ENCODE data around the gene TROAP.

The TROAP gene

GRCh38 chr12:49322708-49323523 lies at the start of gene TROAP:
TSS of gene TROAP (plus strand) at chr12:49323255. CDS start at chr12:49323609, 354 bp downstream.
- H3K9me3 ChIP-seq (ENCODE audit: severe bottlenecking): no peaks in the 10 kb centered on the region
- H3K36me3 ChIP-seq (ENCODE audit: low read depth): peaks cover 33% of the 10 kb centered on the region
- ATAC-seq (ENCODE audit: low read depth): peak; percentile 97
- no peaks in the 10 kb centered on the region for H3K27me3 ChIP-seq (ENCODE audit: insufficient read depth, poor library complexity, severe bottlenecking)
- peak; percentile 97 for DNase-seq (ENCODE audit: low spot score)
- H3K27ac ChIP-seq (ENCODE audit: poor library complexity, severe bottlenecking): peak within 1 kb of the TSS; percentile 48
- peaks cover 4% of the 10 kb centered on the region for H3K4me1 ChIP-seq (ENCODE audit: insufficient read depth, poor library complexity, severe bottlenecking)
- H3K4me3 ChIP-seq (ENCODE audit: severe bottlenecking): peak within 1 kb of the TSS; percentile 49
- TF ChIP-seq CTCF (IDR thresholded peaks at IDR 0.05; ENCODE audit: poor library complexity, severe bottlenecking): no peak

GRCh38 chr12:49273726-49274395 lies 49.2 kb upstream of the TROAP start:
- ATAC-seq (ENCODE audit: low read depth) (0 out of 3 replicates have a peak, but pooled peaks have one; percentile 2), DNase-seq (ENCODE audit: low spot score) (no peak)
- no peak for TF ChIP-seq CTCF (IDR thresholded peaks at IDR 0.05; ENCODE audit: poor library complexity, severe bottlenecking)
- Histone ChIP-seq H3K27ac (ENCODE audit: poor library complexity, severe bottlenecking) (no peak overlapping the region), H3K4me3 (ENCODE audit: severe bottlenecking) (no peak overlapping the region), H3K36me3 (ENCODE audit: low read depth) (peaks cover 47% of the 10 kb centered on the region), H3K9me3 (ENCODE audit: severe bottlenecking) (no peaks in the 10 kb centered on the region), H3K4me1 (ENCODE audit: insufficient read depth, poor library complexity, severe bottlenecking) (peaks cover 6% of the 10 kb centered on the region), H3K27me3 (ENCODE audit: insufficient read depth, poor library complexity, severe bottlenecking) (no peaks in the 10 kb centered on the region)

- Histone ChIP-seq H3K4me3 (ENCODE audit: severe bottlenecking) (no peak overlapping the region), H3K27me3 (ENCODE audit: insufficient read depth, poor library complexity, severe bottlenecking) (no peaks in the 10 kb centered on the region), H3K9me3 (ENCODE audit: severe bottlenecking) (no peaks in the 10 kb centered on the region), H3K36me3 (ENCODE audit: low read depth) (peaks cover 40% of the 10 kb centered on the region), H3K27ac (ENCODE audit: poor library complexity, severe bottlenecking) (no peak overlapping the region), H3K4me1 (ENCODE audit: insufficient read depth, poor library complexity, severe bottlenecking) (no peaks in the 10 kb centered on the region)
- TF ChIP-seq CTCF (IDR thresholded peaks at IDR 0.05; ENCODE audit: poor library complexity, severe bottlenecking): no peak
- peak; percentile 8 for ATAC-seq (ENCODE audit: low read depth)
- no peak for DNase-seq (ENCODE audit: low spot score)
These were observed 48.5 kb upstream of the TROAP start for GRCh38 chr12:49274396-49275069.

GRCh38 chr12:49276304-49277290 lies 46.5 kb upstream of the TROAP start:
- H3K4me3 ChIP-seq (ENCODE audit: severe bottlenecking): no peak overlapping the region
- peaks cover 20% of the 10 kb centered on the region for H3K36me3 ChIP-seq (ENCODE audit: low read depth)
- no peak for TF ChIP-seq CTCF (IDR thresholded peaks at IDR 0.05; ENCODE audit: poor library complexity, severe bottlenecking)
- H3K9me3 ChIP-seq (ENCODE audit: severe bottlenecking): no peaks in the 10 kb centered on the region
- DNase-seq (ENCODE audit: low spot score) (no peak), ATAC-seq (ENCODE audit: low read depth) (peak; percentile 10; the same call in 2 of the 3 replicates)
- H3K27ac ChIP-seq (ENCODE audit: poor library complexity, severe bottlenecking): no peak overlapping the region
- no peaks in the 10 kb centered on the region for H3K4me1 ChIP-seq (ENCODE audit: insufficient read depth, poor library complexity, severe bottlenecking)
- no peaks in the 10 kb centered on the region for H3K27me3 ChIP-seq (ENCODE audit: insufficient read depth, poor library complexity, severe bottlenecking)

Data from RWPE2 (cell line).